HEK293 (cell line): ENCODE results near the gene METTL26.

ENCODE experiments used
- OVOL3 ChIP-seq: fragments of 450-650 bp; formaldehyde crosslinking; IDR thresholded peaks from 2 replicates; pipeline ENCODE4 v1.5.1; 2016; ENCODE audit warnings: missing biosample characterization, missing genetic modification characterization
- TRIM28 ChIP-seq: IDR thresholded peaks from 2 replicates; pipeline ENCODE4 v1.6.1; 2011; ENCODE audit warnings: low read length, control low read depth, borderline replicate concordance
- ZBTB44 ChIP-seq: fragments of 450-650 bp; IDR thresholded peaks from 2 replicates; pipeline ENCODE4 v1.5.1; 2018; ENCODE audit warnings: missing biosample characterization, mild to moderate bottlenecking, missing genetic modification characterization
- ZNF664 ChIP-seq: fragments of 450-650 bp; formaldehyde crosslinking; IDR thresholded peaks from 2 replicates; pipeline ENCODE4 v1.5.1; 2016; ENCODE audit warnings: missing biosample characterization, missing genetic modification characterization
- ZNF777 ChIP-seq: fragments of 450-650 bp; formaldehyde crosslinking; IDR thresholded peaks from 2 replicates; pipeline ENCODE4 v1.5.1; 2017; ENCODE audit warnings: missing biosample characterization, missing genetic modification characterization, borderline replicate concordance
- ZNF837 ChIP-seq: fragments of 450-650 bp; formaldehyde crosslinking; IDR thresholded peaks from 2 replicates; pipeline ENCODE4 v1.5.1; 2016; ENCODE audit warnings: missing biosample characterization, missing genetic modification characterization
- ZSCAN5A ChIP-seq: fragments of 450-650 bp; formaldehyde crosslinking; IDR thresholded peaks from 2 replicates; pipeline ENCODE4 v1.5.1; 2016; ENCODE audit warnings: missing biosample characterization, missing genetic modification characterization
- TF ChIP-seq, protein P1 (sequence below): fragments of 450-650 bp; formaldehyde crosslinking; IDR thresholded peaks from 2 replicates; pipeline ENCODE4 v1.5.1; 2016; ENCODE audit warnings: missing biosample characterization, missing genetic modification characterization

- TF ChIP-seq, protein P1, sequence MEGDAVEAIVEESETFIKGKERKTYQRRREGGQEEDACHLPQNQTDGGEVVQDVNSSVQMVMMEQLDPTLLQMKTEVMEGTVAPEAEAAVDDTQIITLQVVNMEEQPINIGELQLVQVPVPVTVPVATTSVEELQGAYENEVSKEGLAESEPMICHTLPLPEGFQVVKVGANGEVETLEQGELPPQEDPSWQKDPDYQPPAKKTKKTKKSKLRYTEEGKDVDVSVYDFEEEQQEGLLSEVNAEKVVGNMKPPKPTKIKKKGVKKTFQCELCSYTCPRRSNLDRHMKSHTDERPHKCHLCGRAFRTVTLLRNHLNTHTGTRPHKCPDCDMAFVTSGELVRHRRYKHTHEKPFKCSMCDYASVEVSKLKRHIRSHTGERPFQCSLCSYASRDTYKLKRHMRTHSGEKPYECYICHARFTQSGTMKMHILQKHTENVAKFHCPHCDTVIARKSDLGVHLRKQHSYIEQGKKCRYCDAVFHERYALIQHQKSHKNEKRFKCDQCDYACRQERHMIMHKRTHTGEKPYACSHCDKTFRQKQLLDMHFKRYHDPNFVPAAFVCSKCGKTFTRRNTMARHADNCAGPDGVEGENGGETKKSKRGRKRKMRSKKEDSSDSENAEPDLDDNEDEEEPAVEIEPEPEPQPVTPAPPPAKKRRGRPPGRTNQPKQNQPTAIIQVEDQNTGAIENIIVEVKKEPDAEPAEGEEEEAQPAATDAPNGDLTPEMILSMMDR (tag by site-specific recombination), result no peak
- TF ChIP-seq ZNF777 (tag by site-specific recombination) (no peak), TRIM28 (no peak), ZNF664 (no peak), ZNF837 (tag by site-specific recombination) (no peak), ZSCAN5A (tag by site-specific recombination) (no peak), ZBTB44 (no peak), OVOL3 (tag by site-specific recombination) (no peak)
Observed at GRCh38 chr16:628321-629061, 7.6 kb downstream of the METTL26 start.
